ENCODE data around the gene FAM171A1. TPM values are rescaled to one million over a fixed set of nuclear protein-coding genes. Genes with fewer than 3 reads are reported as not detected.

Gene FAM171A1
- total and polyA plus RNA-seq, 2 of the 13 experiments (the other 11 are each of a cell fraction or from before 2014, with no cell fraction given) = 21.5 to 34.7 TPM

DNA sequence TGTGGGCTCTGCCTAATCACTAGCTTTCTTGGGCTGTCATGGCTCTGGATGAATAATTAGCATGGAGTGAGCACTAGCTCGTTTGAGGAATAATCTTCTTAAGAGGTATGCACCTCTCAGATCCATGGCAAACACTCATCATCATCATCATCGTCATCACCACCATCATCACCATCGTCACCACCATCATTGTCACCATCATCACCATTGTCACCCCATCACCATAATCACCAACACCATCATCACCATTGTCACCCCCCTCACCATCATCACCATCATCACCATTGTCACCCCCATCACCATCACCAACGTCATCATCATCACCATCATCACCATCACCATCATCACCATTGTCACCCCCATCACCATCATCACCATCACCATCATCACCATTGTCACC, 141.8 kb downstream of the FAM171A1 start:
- no peak overlapping the region for H3K4me2 ChIP-seq (ENCODE audit: low read depth, low read length)
- H3K9ac ChIP-seq (ENCODE audit: insufficient read depth, low read depth, low read length) = no peak overlapping the region
- no peak overlapping the region for H2AFZ ChIP-seq (ENCODE audit: low read length)
- H3K9me3 ChIP-seq (ENCODE audit: low read length) = no peaks in the 10 kb centered on the region
- 97% methylated on average over 4 of the region's 4 CpGs for WGBS (ENCODE audit: low lambda C conversion rate)
- FAIRE-seq (no peak), DNase-seq (ENCODE audit: low spot score) (no peak), ATAC-seq (no peak)
- H4K20me1 ChIP-seq (ENCODE audit: insufficient read depth, low read length) = no peaks in the 10 kb centered on the region
- CTCF ChIA-PET (ENCODE audit: low intra/inter-chr PET ratio, low total read pairs) = no interaction called here
- no peaks in the 10 kb centered on the region for H3K79me2 ChIP-seq (ENCODE audit: insufficient read depth, low read length)
- in situ Hi-C loops (cut with HindIII; ENCODE audit: extremely low pct_ligation_motif_present, low pct_unique_long_range_greater_than_20kb) (no loop called here), intact Hi-C loops (cut with micrococcal nuclease; ENCODE audit: unreplicated experiment) (no loop called here)
- no peak overlapping the region for H3K4me3 ChIP-seq (replicated peaks in 1 of 3; ENCODE audit: insufficient read depth in 1 of 3, low read depth in 2 of 3, low read length in 3 of 3)
- no peak for TF ChIP-seq GPN1 (CRISPR knock-in tag; IDR thresholded peaks at IDR 0.05; ENCODE audit: borderline replicate concordance)
- TF ChIP-seq CREB1 (IDR thresholded peaks at IDR 0.05) = peak; percentile 89
- no peak for TF ChIP-seq CREB1 (CRISPR knock-in tag; IDR thresholded peaks at IDR 0.05)
- no peak for TF ChIP-seq ZNF781 (CRISPR knock-in tag; IDR thresholded peaks at IDR 0.05; ENCODE audit: borderline replicate concordance, not compliant biosample characterization)
- no peak for TF ChIP-seq DMAP1 (CRISPR knock-in tag; IDR thresholded peaks at IDR 0.05)
- TF ChIP-seq ZC3H13 (CRISPR knock-in tag; IDR thresholded peaks at IDR 0.05) = no peak
- no peak for TF ChIP-seq CSRNP1 (CRISPR knock-in tag; IDR thresholded peaks at IDR 0.05)
- H3K27me3 ChIP-seq (ENCODE audit: control insufficient read depth in 1 of 2, insufficient read depth in 2 of 2, low read length in 2 of 2) = no peaks in the 10 kb centered on the region
- POLR2A ChIA-PET = no interaction called here
- no peaks in the 10 kb centered on the region for H3K4me1 ChIP-seq (ENCODE audit: insufficient read depth, low read length)
- BruUV-seq (replicated peaks) = no TSS peak
- no peak overlapping the region for H3K27ac ChIP-seq (ENCODE audit: extremely low read length, insufficient read depth, low read length)
- H3K36me3 ChIP-seq (replicated peaks in 1 of 2; ENCODE audit: control insufficient read depth in 1 of 2, insufficient read depth in 2 of 2, low read length in 2 of 2) = peaks cover 2 to 10% of the 10 kb centered on the region in 2 experiments; a peak in 2 of 5 replicates

GRCh38 chr10:15228426-15228825, 142.7 kb downstream of the FAM171A1 start:
- H3K79me2 ChIP-seq (ENCODE audit: insufficient read depth, low read length) = no peaks in the 10 kb centered on the region
- FAIRE-seq (no peak), ATAC-seq (no peak), DNase-seq (ENCODE audit: low spot score) (no peak)
- peaks cover 4 to 10% of the 10 kb centered on the region in 2 experiments; a peak in 2 of 5 replicates for H3K36me3 ChIP-seq (replicated peaks in 1 of 2; ENCODE audit: control insufficient read depth in 1 of 2, insufficient read depth in 2 of 2, low read length in 2 of 2)
- H3K4me2 ChIP-seq (ENCODE audit: low read depth, low read length) = no peak overlapping the region
- 91% methylated on average over 8 of the region's 8 CpGs for WGBS (ENCODE audit: low lambda C conversion rate)
- no peaks in the 10 kb centered on the region for H4K20me1 ChIP-seq (ENCODE audit: insufficient read depth, low read length)
- CTCF ChIA-PET (ENCODE audit: low intra/inter-chr PET ratio, low total read pairs) = no interaction called here
- H3K9ac ChIP-seq (ENCODE audit: insufficient read depth, low read depth, low read length) = no peak overlapping the region
- no peak overlapping the region for H3K27ac ChIP-seq (ENCODE audit: extremely low read length, insufficient read depth, low read length)
- H3K27me3 ChIP-seq (ENCODE audit: control insufficient read depth in 1 of 2, insufficient read depth in 2 of 2, low read length in 2 of 2) = no peaks in the 10 kb centered on the region
- no peak overlapping the region for H3K4me3 ChIP-seq (replicated peaks in 1 of 3; ENCODE audit: insufficient read depth in 1 of 3, low read depth in 2 of 3, low read length in 3 of 3)
- H2AFZ ChIP-seq (ENCODE audit: low read length) = no peak overlapping the region
- H3K4me1 ChIP-seq (ENCODE audit: insufficient read depth, low read length) = no peaks in the 10 kb centered on the region
- no peak for TF ChIP-seq SAFB2 (CRISPR knock-in tag; IDR thresholded peaks at IDR 0.05; ENCODE audit: borderline replicate concordance, low read depth)
- no peak for TF ChIP-seq ZNF350 (CRISPR knock-in tag; IDR thresholded peaks at IDR 0.05; ENCODE audit: borderline replicate concordance, low read depth)
- TF ChIP-seq ZNF607 (CRISPR knock-in tag; IDR thresholded peaks at IDR 0.05; ENCODE audit: borderline replicate concordance) = no peak
- BruUV-seq (replicated peaks) = no TSS peak
- POLR2A ChIA-PET = no interaction called here
- H3K9me3 ChIP-seq (ENCODE audit: low read length) = no peaks in the 10 kb centered on the region
- intact Hi-C loops (cut with micrococcal nuclease; ENCODE audit: unreplicated experiment) = no loop called here
- in situ Hi-C loops (cut with HindIII; ENCODE audit: extremely low pct_ligation_motif_present, low pct_unique_long_range_greater_than_20kb) = no loop called here
